Smooth muscle cell (in vitro differentiated cells): ENCODE data around the gene SGSM2. TPM values are rescaled to one million over a fixed set of nuclear protein-coding genes. Genes with fewer than 3 reads are reported as not detected.

Source experiments
- DNase-seq: peaks from one replicate; lab custom pipeline; 2025; ENCODE audit not compliant: unreplicated experiment; lab: John Stamatoyannopoulos, UW
- H2AFZ ChIP-seq: fragments of 200-600 bp; sonication (generic); 2 replicates; pipeline ENCODE4 v1.6.0; 2016; ENCODE audit warnings: antibody characterized with exemption, low read depth, mild to moderate bottlenecking
- H3F3A ChIP-seq: fragments of 200-600 bp; sonication (generic); 2 replicates; pipeline ENCODE4 v1.6.0; 2017; ENCODE audit warnings: antibody characterized with exemption, low read depth
- H3K27ac ChIP-seq: fragments of 200-600 bp; sonication (generic); 2 replicates; pipeline ENCODE4 v1.5.1; 2016; ENCODE audit warnings: low read depth, mild to moderate bottlenecking
- H3K27me3 ChIP-seq: fragments of 200-600 bp; sonication (generic); 2 replicates; pipeline ENCODE4 v1.6.1; 2016; ENCODE audit warnings: low read depth, mild to moderate bottlenecking
- H3K36me3 ChIP-seq: fragments of 200-600 bp; sonication (generic); 2 replicates; pipeline ENCODE4 v1.5.1; 2016; ENCODE audit warnings: low read depth
- H3K4me1 ChIP-seq: fragments of 200-600 bp; sonication (generic); 2 replicates; pipeline ENCODE4 v1.5.1; 2016; ENCODE audit warnings: low read depth
- H3K4me2 ChIP-seq: fragments of 200-600 bp; sonication (generic); 2 replicates; pipeline ENCODE4 v1.6.0; 2016; ENCODE audit warnings: mild to moderate bottlenecking
- H3K4me3 ChIP-seq: fragments of 200-600 bp; sonication (generic); 2 replicates; pipeline ENCODE4 v1.5.1; 2016; ENCODE audit warnings: mild to moderate bottlenecking
- H3K79me2 ChIP-seq: fragments of 200-600 bp; sonication (generic); 2 replicates; pipeline ENCODE4 v1.6.0; 2016; ENCODE audit warnings: low read depth, mild to moderate bottlenecking
- H3K9ac ChIP-seq: fragments of 200-600 bp; sonication (generic); 2 replicates; pipeline ENCODE4 v1.6.0; 2016; ENCODE audit warnings: low read depth
- H3K9me3 ChIP-seq: fragments of 200-600 bp; sonication (generic); replicated peaks from 2 replicates; pipeline ENCODE4 v1.5.1; 2016; ENCODE audit warnings: low read depth
- H4K20me1 ChIP-seq: fragments of 200-600 bp; sonication (generic); 2 replicates; pipeline ENCODE4 v1.6.0; 2016; ENCODE audit warnings: low read depth
- WGBS: methylation state at CpG from one replicate; pipeline ENCODE4 v1.1.7; 2016; ENCODE audit warnings: low lambda C conversion rate; 5-methylcytosine and 5-hydroxymethylcytosine counted together
- polyA plus RNA-seq: library from polyadenylated mRNA; unstranded; fragments of >200 nt; fragmentation: Nextera tagmentation; extraction: Ambion mirVana; gene quantifications from 2 replicates; pipeline ENCODE4 v1.2.1, GENCODE V29; 2016
- total RNA-seq: library from RNA; depleted of rRNA; stranded (reverse); fragments of >200 nt; gene quantifications from 2 replicates; pipeline ENCODE4 v1.2.3, GENCODE V29; 2014
- TF ChIP-seq, protein P1 (sequence below): fragments of 200-600 bp; sonication (generic); IDR thresholded peaks from 2 replicates; pipeline ENCODE4 v1.5.1; 2017; ENCODE audit warnings: borderline replicate concordance, mild to moderate bottlenecking, antibody characterized with exemption; ENCODE audit not compliant: insufficient read depth, poor library complexity, severe bottlenecking

The SGSM2 gene
- total and polyA plus RNA-seq, 2 experiments from 2014 or later: 20.8 to 26.9 TPM

DNA sequence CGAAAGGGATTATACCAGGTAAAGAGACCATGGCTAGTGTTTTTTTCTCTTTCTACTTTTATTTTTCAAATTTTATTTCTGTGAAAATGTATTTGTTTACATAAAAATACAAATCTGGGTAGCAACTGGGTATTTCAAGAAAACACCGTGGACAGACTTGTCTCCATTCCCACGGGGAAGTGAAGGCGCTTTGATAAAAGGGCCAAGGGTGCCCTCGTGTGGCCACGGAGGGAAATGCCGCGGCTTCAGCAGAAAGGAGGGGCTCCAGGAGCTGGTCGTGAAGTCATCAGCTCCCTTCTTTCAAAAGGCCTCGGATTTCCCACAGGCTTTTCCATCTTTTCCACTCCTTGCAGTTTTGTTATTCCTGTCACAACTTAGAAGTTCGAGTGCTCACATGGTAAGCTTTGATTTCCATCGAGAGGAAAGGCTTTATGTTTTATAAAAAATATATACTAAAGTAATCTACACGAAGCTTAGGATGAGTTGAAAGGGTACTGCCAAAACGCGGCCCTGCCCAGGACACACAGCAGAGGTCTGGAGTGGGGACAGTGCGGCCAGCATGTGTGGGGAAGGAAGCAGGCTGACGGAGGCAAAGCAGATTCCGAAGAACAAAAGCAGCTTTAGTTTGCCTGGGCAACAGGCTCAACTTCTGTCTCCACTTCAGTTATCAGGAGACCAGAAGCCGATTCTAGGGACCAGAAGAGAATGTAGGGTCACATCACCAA lies 78.9 kb downstream of the SGSM2 start:
- Histone ChIP-seq H3K27ac (peak overlapping the region; percentile 13), H3K79me2 (no peaks in the 10 kb centered on the region), H3K4me2 (no peak overlapping the region), H4K20me1 (no peaks in the 10 kb centered on the region), H2AFZ (no peak overlapping the region), H3K9ac (no peak overlapping the region), H3F3A (no peaks in the 10 kb centered on the region), H3K36me3 (no peaks in the 10 kb centered on the region), H3K4me3 (no peak overlapping the region), H3K9me3 (no peaks in the 10 kb centered on the region), H3K27me3 (no peaks in the 10 kb centered on the region), H3K4me1 (peaks cover 6% of the 10 kb centered on the region)
- TF ChIP-seq, protein P1, sequence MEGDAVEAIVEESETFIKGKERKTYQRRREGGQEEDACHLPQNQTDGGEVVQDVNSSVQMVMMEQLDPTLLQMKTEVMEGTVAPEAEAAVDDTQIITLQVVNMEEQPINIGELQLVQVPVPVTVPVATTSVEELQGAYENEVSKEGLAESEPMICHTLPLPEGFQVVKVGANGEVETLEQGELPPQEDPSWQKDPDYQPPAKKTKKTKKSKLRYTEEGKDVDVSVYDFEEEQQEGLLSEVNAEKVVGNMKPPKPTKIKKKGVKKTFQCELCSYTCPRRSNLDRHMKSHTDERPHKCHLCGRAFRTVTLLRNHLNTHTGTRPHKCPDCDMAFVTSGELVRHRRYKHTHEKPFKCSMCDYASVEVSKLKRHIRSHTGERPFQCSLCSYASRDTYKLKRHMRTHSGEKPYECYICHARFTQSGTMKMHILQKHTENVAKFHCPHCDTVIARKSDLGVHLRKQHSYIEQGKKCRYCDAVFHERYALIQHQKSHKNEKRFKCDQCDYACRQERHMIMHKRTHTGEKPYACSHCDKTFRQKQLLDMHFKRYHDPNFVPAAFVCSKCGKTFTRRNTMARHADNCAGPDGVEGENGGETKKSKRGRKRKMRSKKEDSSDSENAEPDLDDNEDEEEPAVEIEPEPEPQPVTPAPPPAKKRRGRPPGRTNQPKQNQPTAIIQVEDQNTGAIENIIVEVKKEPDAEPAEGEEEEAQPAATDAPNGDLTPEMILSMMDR: peak; percentile 99
- 36% methylated on average over 19 of the region's 19 CpGs for WGBS
- DNase-seq: peak; percentile 82

DNA sequence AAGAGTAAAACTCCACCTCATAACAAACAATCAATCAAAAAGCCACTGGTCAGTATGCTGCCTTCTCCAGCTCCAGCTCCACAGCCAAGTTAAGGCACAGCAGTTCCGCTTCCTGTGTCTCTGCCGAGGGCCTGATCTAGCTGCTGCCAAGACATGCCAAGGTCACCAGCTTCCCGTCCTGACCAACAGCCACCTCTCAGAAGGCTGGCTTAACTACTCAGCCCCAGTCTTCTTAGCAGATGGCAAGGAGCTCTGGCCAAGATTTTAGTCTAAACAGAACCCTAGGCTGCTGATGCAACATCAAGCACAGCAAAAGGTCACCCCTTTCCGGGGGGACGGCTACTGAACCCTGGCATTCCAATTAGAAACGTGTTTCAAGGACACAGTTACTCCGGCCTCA lies 81.3 kb downstream of the SGSM2 start:
- Histone ChIP-seq H3K9ac (no peak overlapping the region), H3K4me3 (no peak overlapping the region), H3K36me3 (no peaks in the 10 kb centered on the region), H3K79me2 (no peaks in the 10 kb centered on the region), H2AFZ (no peak overlapping the region), H3K27me3 (no peaks in the 10 kb centered on the region), H4K20me1 (peaks cover 2% of the 10 kb centered on the region), H3K4me1 (peaks cover 6% of the 10 kb centered on the region), H3F3A (no peaks in the 10 kb centered on the region), H3K4me2 (no peak overlapping the region), H3K9me3 (no peaks in the 10 kb centered on the region), H3K27ac (no peak overlapping the region)
- TF ChIP-seq, protein P1: no peak
- no peak for DNase-seq
- WGBS: 82% methylated on average over 7 of the region's 7 CpGs

DNA sequence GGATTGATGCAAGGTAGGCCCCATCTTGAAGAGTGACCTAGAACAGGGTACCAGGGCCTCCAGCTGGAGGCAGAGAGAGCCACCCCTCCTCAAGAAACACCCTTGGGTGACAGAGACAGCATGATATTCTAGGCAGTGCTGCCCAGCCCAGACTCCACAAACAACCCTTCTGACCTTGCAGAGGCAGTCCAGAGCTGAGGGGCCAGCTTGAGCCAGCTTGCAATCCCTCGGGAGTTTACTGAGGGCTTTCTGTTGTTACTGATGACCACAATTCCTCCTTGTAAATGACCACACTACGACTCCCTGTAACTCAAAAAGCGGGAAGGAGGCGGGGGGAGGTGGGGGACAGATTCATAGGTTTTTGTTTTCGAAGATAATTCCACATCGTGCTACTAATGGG lies 82.2 kb downstream of the SGSM2 start:
- Histone ChIP-seq H3K4me2 (no peak overlapping the region), H2AFZ (no peak overlapping the region), H3K4me1 (peaks cover 6% of the 10 kb centered on the region), H3K27ac (no peak overlapping the region), H4K20me1 (peaks cover 3% of the 10 kb centered on the region), H3K9me3 (no peaks in the 10 kb centered on the region), H3K27me3 (no peaks in the 10 kb centered on the region), H3K4me3 (no peak overlapping the region), H3F3A (no peaks in the 10 kb centered on the region), H3K9ac (no peak overlapping the region), H3K79me2 (no peaks in the 10 kb centered on the region), H3K36me3 (no peaks in the 10 kb centered on the region)
- no peak for DNase-seq
- 89% methylated on average over 6 of the region's 6 CpGs for WGBS
- TF ChIP-seq, protein P1: no peak

DNA sequence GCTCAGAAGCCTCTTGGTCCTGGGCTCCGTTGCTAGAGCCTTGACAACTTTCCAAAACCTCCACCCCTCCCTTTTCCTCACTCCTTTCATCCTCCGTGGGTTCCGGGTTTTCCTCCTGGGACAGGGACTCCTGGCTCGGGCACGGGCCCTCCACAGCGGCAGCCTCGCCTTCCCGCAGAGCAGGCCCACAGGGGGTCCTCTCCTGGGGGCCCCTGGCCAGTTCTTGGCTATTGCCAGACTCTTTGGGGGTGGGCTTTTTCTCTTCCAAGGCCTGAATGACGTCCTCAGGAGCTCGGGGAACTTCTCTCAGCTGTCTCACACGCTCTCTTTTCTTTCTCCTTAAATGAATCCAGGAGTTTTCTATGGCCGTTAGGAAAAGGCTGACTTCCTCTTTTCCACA lies 82.9 kb downstream of the SGSM2 start:
- no peaks in the 10 kb centered on the region for H3F3A ChIP-seq
- no peak overlapping the region for H3K9ac ChIP-seq
- H3K36me3 ChIP-seq: no peaks in the 10 kb centered on the region
- WGBS: 98% methylated on average over 12 of the region's 12 CpGs
- peaks cover 6% of the 10 kb centered on the region for H3K4me1 ChIP-seq
- H3K27me3 ChIP-seq: no peaks in the 10 kb centered on the region
- H4K20me1 ChIP-seq: peaks cover 3% of the 10 kb centered on the region
- no peaks in the 10 kb centered on the region for H3K79me2 ChIP-seq
- no peak overlapping the region for H3K4me3 ChIP-seq
- no peak overlapping the region for H3K4me2 ChIP-seq
- TF ChIP-seq, protein P1: no peak
- no peak for DNase-seq
- H3K27ac ChIP-seq: no peak overlapping the region
- no peaks in the 10 kb centered on the region for H3K9me3 ChIP-seq
- H2AFZ ChIP-seq: no peak overlapping the region
